BJ (cell line): ENCODE measurements around the gene RUFY2. TPM values are rescaled to one million over a fixed set of nuclear protein-coding genes. Genes with fewer than 3 reads are reported as not detected.

ENCODE experiments used
- CTCF ChIA-PET: fragments of 350-600 bp; formaldehyde crosslinking; extraction: SDS; loops from one replicate; lab custom pipeline; 2021; ENCODE audit warnings: antibody characterized with exemption, inconsistent platforms; lab: Yijun Ruan, JAX
- POLR2A ChIA-PET: fragments of 300-600 bp; sonication (Branson Sonifier 250); formaldehyde crosslinking; extraction: SDS; loops from one replicate; lab custom pipeline; 2021; ENCODE audit warnings: antibody characterized with exemption; lab: Charles Lee
- DNase-seq: peaks from one replicate; pipeline ENCODE4 v3.0.0-alpha.2; 2011; ENCODE audit warnings: low read depth
- H3K27me3 ChIP-seq: 2 replicates; pipeline ENCODE4 v1.6.0; 2011; ENCODE audit warnings: low read length; ENCODE audit not compliant: control insufficient read depth, insufficient read depth
- H3K36me3 ChIP-seq: 2 replicates; pipeline ENCODE4 v1.5.1; 2011; ENCODE audit warnings: low read length; ENCODE audit not compliant: control insufficient read depth, insufficient read depth
- H3K4me3 ChIP-seq: 2 replicates; pipeline ENCODE4 v1.5.1; 2011; ENCODE audit warnings: low read depth, mild to moderate bottlenecking, control low read depth, low read length
- CTCF ChIP-seq: IDR thresholded peaks from 2 replicates; pipeline ENCODE4 v1.5.1; 2011; ENCODE audit warnings: low read depth, mild to moderate bottlenecking, control low read depth, inconsistent platforms, low read length, moderate library complexity; ENCODE audit not compliant: insufficient read depth
- polyA plus RNA-seq: library from polyadenylated mRNA; depleted of rRNA; stranded (reverse); fragments of >200 nt; gene quantifications from 2 replicates; pipeline ENCODE4 v1.2.3, GENCODE V29; 2011

The RUFY2 gene
- polyA plus RNA-seq, 1 experiment: 6.7 TPM

DNA sequence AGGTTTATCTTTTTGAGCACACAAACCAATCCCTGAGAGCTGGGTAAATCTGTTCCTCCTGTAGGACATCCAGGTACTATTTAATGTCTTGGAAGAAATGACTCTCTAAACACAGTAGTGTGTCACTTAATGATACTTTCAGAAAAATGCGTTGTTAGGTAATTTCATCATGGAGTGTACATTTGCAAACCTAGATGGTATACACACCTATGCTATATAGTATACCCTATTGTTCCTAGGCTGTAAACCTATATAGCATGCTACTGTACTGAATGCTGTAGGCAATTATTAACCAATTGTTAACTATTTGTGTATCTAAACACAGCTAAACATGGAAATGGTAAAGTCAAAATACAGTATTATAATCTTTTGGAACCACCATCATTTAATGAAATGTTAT lies 10.1 kb downstream of the RUFY2 start:
- H3K36me3 ChIP-seq: peaks cover 5% of the 10 kb centered on the region; the same call in 1 of the 2 replicates
- no peak overlapping the region for H3K4me3 ChIP-seq
- TF ChIP-seq CTCF: no peak
- no peaks in the 10 kb centered on the region for H3K27me3 ChIP-seq
- ChIA-PET POLR2A (no interaction called here), CTCF (no interaction called here)
- no peak for DNase-seq

- H3K36me3 ChIP-seq: peaks cover 7% of the 10 kb centered on the region; the same call in 1 of the 2 replicates
- ChIA-PET CTCF (interaction anchor here (0.6 to 1.5 kb wide), 3 partner anchors 8 to 13 kb away, joined by 3 to 4 read pairs (median 3); no protein-coding TSS in a partner anchor), POLR2A (interaction anchor here (0.7 kb wide), 1 partner anchor 302 kb away, joined by 5 read pairs; no protein-coding TSS in a partner anchor)
Observed at GRCh38 chr10:68385740-68386139, 21.3 kb downstream of the RUFY2 start.

DNA sequence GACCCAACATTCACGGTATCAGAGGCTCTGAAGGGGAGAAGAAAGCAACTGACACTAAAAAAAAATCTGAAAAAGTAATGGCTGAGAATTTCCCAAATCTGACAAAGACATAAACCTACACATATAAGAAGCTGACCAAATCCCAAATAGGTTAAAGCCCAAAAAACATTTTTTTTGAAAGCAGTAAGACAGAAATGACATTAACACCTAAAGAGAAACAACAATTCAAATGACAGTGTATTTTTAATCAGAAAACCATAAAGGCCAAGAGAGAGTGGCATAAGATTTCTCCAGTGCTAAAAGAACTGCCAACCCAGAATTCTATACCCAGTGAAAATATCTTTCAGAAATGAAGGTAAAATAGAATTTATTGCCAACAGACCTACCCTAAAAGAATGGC lies 35.5 kb downstream of the RUFY2 start:
- no peak for DNase-seq
- Histone ChIP-seq H3K27me3 (no peaks in the 10 kb centered on the region), H3K36me3 (peaks cover 1% of the 10 kb centered on the region; the same call in 1 of the 2 replicates), H3K4me3 (no peak overlapping the region)
- TF ChIP-seq CTCF: no peak
- ChIA-PET CTCF (interaction anchor here (0.7 kb wide), 1 partner anchor 10 kb away, joined by 3 read pairs; no protein-coding TSS in a partner anchor), POLR2A (no interaction called here)

More at GRCh38 chr10:68385740-68386139, 21.3 kb downstream of the RUFY2 start:
- Histone ChIP-seq H3K4me3 (no peak overlapping the region), H3K27me3 (no peaks in the 10 kb centered on the region)
- no peak for DNase-seq
- no peak for TF ChIP-seq CTCF

- no peak for DNase-seq
- no peak overlapping the region for H3K4me3 ChIP-seq
- peaks cover 2% of the 10 kb centered on the region; the same call in 1 of the 2 replicates for H3K36me3 ChIP-seq
- ChIA-PET POLR2A (no interaction called here), CTCF (no interaction called here)
- no peaks in the 10 kb centered on the region for H3K27me3 ChIP-seq
- no peak for TF ChIP-seq CTCF
Observed at GRCh38 chr10:68367121-68367520, 40.0 kb downstream of the RUFY2 start.

GRCh38 chr10:68366600-68366999 lies 40.5 kb downstream of the RUFY2 start:
- POLR2A ChIA-PET: no interaction called here
- Histone ChIP-seq H3K27me3 (no peaks in the 10 kb centered on the region), H3K36me3 (peaks cover 2% of the 10 kb centered on the region; the same call in 1 of the 2 replicates), H3K4me3 (no peak overlapping the region)
- DNase-seq: no peak
- TF ChIP-seq CTCF: no peak
- CTCF ChIA-PET: interaction anchor here (2.3 kb wide), 1 partner anchor 18 kb away, joined by 8 read pairs; no protein-coding TSS in a partner anchor
